Stimulated activated CD4-positive, alpha-beta T cell treated with anti-CD3 and anti-CD28 coated beads, Interleukin-1b, Interleukin-23, amount 100 ng/mL, for 4 hours (primary cell): ENCODE results near the gene CEACAM21.
"Not testable (repeated sequence)": the region's sequence is repeated elsewhere in the genome, so short reads cannot be mapped to it uniquely, and the experiment has no call there.

ENCODE experiments used
- DNase-seq, 2 donors: peaks; one replicate each; pipeline ENCODE4 v3.0.0-alpha.2; 2020; ENCODE audit warnings: low read depth in 2 of 2

The CEACAM21 gene

GRCh38 chr19:41548954-41549688, 26.8 kb upstream of the CEACAM21 start:
- peak; percentile 37 to 64 for DNase-seq

GRCh38 chr19:41549884-41550283, 26.1 kb upstream of the CEACAM21 start:
- no peak for DNase-seq

GRCh38 chr19:41551212-41551610, 24.8 kb upstream of the CEACAM21 start:
- DNase-seq, result no peak

- DNase-seq, result no peak
Measured at GRCh38 chr19:41551711-41552110, 24.3 kb upstream of the CEACAM21 start.

- no peak for DNase-seq
Measured at GRCh38 chr19:41552558-41552957, 23.4 kb upstream of the CEACAM21 start.

- no peak for DNase-seq
Measured at GRCh38 chr19:41553804-41554203, 22.2 kb upstream of the CEACAM21 start.

DNA sequence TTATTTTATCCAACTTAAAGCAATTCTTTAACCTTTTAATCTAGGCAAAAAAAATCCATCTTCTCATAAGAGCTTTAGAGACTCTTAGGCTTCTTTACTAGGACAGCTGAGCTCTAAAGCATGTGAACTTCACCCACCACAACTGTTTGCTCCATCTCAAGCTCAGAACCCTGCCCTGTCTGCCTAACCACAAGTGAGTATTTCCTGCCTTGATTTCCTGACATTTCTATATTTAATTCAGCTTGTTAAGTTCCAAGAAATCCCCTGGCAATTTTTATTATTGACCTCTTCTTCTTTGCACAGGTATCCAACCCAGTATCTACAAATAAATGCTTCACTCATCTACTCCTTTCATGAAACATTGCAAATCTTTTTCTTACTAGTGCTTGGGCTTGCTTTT, 21.1 kb upstream of the CEACAM21 start:
- no peak for DNase-seq

DNA sequence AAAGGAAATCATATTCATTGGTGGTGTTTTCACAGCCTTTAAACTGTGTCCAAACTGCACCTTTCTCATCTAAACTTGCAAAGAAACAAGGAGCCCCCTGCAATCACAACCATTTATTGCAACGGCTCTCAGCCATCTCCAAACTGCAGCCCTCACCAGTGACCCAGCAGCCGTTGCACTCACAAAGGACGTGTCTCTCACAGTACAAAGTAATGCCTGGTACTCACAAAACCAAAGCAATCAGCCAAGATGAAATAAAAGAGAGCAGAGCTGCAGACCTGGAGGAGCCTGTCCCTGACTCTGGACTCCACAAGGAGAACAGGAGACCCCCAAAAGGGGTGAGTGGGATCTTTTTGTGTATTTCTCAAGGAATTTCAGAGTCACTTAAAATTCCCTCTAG, 20.2 kb upstream of the CEACAM21 start:
- no peak for DNase-seq

- no peak for DNase-seq
Measured at GRCh38 chr19:41563854-41564514, 12.0 kb upstream of the CEACAM21 start.

DNA sequence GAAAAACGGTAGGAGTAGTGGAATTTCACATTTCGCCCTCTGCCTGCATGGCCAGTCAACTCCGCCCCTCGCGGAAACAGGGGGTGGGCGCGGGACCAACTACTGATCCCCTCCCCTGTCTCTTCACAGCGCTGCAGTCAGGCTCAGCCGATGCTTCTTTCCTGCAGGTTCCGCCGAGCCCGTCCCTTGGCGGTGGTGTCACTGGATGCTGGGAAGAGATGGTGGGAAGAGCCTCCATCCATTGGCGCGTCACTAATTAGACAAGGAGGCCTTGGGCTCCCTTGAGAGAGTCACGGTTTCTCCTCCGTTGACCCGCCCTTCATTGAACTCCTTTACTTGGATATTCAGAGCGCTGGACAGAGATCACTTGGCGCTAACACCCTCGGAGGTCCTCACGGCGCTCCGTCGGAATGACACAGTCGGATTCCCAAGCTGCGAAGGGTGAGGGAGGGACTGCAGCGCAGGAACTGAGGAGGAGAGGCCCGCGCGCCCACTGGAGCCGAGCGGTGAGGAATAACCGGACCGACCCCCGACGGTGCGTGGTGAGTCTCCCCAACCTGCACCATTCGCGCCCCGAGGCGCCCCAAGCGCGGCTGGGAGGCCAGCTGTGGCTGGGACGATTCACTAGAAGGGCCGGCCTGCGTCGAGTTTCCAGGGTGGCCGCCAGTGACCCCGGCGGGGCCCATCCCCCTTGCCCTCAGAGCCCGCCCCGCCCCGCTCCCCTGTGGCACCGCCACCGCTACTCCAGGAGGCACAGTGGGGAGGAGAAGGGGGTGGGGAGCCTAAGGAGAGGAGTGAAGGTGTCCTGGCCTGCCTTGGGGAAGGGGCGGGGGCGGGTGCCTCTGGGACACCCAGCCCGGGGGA, 11.2 kb upstream of the CEACAM21 start:
- no peak for DNase-seq

GRCh38 chr19:41565379-41565720, 10.6 kb upstream of the CEACAM21 start:
- DNase-seq, result no peak

- DNase-seq, result no peak
Measured at GRCh38 chr19:41566001-41566400, 10.0 kb upstream of the CEACAM21 start.

DNA sequence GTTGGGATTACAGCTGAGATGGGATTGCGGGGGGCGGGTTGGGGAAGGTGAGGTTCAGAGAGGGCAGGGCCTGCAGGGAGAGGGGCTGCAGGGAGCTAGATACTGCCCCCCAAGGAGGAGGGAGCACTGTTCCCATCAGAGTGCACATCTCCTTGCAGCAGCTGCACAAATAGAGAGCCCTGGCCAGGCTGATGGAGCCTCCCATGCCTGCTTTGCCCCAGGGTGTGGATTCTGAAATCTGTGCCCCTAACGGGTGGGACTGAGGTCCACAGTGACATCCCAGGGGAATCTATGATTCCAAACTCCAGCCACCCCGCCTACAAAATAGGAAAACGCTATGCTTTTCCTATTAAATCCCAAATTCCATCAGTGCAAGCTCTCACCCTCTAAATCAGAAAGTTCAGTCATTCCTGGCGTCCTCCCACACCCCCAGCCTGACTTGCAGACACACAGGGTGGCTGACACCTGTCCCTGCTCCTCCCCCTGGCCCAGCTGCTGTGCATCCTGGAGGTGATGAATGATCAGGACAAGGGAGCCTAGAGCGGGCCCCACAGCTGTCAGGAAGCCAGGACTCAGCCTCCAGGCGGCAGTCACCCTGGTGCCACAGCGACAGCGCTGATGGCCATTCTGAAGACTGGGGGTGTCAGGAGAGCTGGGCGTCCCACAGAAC, 6.3 kb upstream of the CEACAM21 start:
- DNase-seq, result no peak

DNA sequence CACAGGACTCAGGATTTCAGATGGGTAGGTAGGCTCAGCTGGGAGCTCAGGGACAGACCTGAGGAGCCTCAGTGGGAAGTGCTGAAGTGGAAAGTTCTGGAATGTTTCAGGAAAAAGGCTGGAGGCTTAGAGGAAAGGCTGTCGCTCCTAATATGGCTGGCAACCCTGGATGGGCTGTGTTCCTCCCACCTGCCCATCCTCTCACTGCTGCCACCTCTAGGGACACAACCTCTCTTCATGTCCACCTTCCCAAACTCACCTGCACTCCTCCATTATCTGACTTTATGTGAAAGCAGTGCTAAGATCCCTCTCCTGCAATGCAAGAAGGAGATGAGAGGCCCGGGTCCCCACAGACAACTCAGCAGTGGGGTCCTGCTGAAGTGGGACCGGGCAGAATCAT, 5.8 kb upstream of the CEACAM21 start:
- no peak for DNase-seq

DNA sequence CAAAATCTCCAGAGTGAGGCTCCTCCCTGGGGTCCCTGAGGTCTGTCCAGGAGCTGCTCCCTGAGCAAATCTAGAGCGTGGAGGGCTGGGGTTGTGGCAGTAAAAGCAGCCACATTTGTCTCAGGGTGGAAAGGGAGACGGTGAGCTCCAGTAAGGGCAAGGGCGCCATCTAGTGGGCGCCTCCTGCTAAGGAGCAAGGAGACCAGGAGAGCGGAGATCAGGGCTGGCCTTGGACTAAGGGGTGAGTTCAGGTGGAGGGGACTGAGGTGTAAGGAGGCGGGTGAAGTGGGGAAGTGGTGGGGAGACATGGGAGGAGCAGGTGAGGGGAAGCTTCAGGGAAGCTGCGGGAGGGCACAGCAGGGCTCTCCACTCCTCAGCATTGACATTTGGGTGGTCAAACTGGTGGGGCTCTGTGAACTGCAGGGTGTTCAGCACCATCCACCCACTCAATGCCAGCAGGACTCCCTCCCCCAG, 5.3 kb upstream of the CEACAM21 start:
- peak; percentile 84 to 88 for DNase-seq

GRCh38 chr19:41577144-41577830, 1.3 kb downstream of the CEACAM21 start:
- DNase-seq, result no peak

DNA sequence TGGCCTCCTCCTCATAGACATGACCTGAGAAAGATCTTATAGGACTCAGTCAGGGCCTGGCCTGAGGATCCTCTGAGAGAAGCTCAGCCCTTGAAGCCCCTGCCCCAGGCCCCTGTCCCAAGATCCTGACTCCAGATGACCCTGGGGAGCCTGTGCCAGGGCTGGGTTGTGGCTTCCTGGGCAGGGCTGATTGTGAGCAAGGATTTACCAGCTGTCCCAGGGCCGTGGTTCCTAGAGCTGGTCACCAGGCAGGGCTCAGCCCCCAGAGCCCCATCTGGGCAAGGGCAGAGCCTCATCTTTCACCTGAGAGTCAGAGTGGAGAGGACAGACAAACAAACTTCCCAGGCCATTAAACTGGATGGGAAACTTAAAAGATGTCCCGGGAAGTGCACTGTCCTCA, 1.9 kb downstream of the CEACAM21 start:
- DNase-seq, result no peak

DNA sequence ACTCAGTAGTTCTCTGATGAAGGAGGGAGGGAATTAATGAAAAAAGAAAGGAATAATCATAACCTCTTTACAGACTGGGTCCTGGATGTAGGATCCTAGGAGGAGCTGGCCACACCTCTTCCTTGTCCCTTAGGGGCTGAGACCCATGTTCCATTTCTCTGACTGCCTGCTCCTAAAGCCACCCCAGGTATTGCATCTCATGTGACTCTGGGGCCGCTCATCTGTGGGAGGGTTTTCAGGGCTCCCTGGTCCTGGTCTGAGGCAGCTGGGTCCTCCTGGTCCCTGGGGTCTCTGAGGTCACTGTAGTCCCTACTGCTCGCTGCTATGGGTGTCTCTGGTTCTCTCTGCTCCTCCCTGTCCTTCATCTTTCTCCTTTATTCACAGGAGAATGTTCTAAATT, 2.9 kb downstream of the CEACAM21 start:
- DNase-seq, result no peak

GRCh38 chr19:41581068-41581467, 5.1 kb downstream of the CEACAM21 start:
- DNase-seq, result not testable (repeated sequence)

GRCh38 chr19:41582577-41583182, 6.7 kb downstream of the CEACAM21 start:
- DNase-seq, result not testable (repeated sequence)

DNA sequence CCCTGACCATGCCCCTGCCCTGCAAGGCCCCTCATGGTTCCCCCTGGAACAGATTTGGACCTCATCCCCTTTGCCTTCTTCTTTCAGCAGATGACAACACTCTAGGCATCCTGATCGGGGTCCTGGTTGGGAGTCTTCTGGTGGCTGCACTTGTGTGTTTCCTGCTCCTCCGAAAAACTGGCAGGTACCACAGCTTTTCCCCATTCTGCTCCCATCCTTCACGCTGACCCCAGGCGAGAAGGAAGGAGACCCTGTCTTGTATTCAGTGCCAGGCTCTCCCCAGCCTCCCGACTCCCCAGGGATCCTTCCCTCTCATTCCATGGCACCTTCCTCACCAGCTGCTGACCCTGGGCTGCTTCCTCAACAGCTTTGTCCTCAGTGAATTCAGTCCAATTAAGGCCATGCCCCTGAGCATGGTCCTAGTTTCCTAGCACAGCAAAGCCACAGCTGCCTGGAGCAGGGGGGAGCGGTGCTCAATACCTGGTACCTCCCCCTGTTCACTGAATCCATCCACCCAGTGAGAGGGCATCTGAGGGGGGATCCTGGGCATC, 8.4 kb downstream of the CEACAM21 start:
- DNase-seq, result no peak
